ENCODE results near the gene CD200R1L.

CD200R1L gene

DNA sequence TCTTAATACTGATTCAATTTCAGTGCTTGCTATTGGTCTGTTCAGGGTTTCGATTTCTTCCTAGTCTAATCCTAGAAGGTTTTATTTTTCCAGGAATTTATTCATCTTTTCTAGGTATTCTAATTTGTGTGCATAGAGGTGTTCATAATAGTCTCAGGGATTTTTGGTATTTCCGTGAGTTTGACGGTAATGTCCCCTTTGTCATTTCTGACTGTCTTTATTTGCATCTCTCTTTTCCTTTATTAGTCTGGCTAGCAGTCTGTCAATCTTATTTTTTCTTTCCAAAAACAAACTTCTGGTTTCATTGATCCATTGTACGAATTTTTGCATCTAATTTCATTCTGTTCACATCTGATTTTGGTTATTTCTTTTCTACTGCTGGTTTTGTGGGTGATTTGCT lies 35.2 kb upstream of the CD200R1L start:
- Histone ChIP-seq H3K9ac (ENCODE audit: low read length) (no peak overlapping the region), H3K27ac (ENCODE audit: low read depth, low read length) (no peak overlapping the region), H3K36me3 (ENCODE audit: control insufficient read depth, insufficient read depth, low read length) (no peaks in the 10 kb centered on the region), H2BK15ac (replicated peaks; ENCODE audit: low read depth) (no peak overlapping the region), H2AK5ac (ENCODE audit: low read length) (no peak overlapping the region), H2BK120ac (ENCODE audit: low read depth, low read length) (no peak overlapping the region), H3K4me3 (ENCODE audit: low read length) (no peak overlapping the region), H3K4me2 (ENCODE audit: low read length) (no peak overlapping the region), H3K23ac (ENCODE audit: low read length) (no peak overlapping the region), H3K56ac (ENCODE audit: low read length) (no peak overlapping the region), H3K4me1 (ENCODE audit: control insufficient read depth, low read depth, low read length) (no peaks in the 10 kb centered on the region), H4K5ac (ENCODE audit: low read length) (no peak overlapping the region), H3K79me2 (ENCODE audit: control insufficient read depth, insufficient read depth, low read length) (no peaks in the 10 kb centered on the region), H3K79me1 (ENCODE audit: low read length) (no peaks in the 10 kb centered on the region), H3K18ac (ENCODE audit: low read length) (no peak overlapping the region), H2BK5ac (ENCODE audit: low read length) (no peak overlapping the region), H3K4ac (ENCODE audit: low read depth, low read length) (no peak overlapping the region), H4K8ac (ENCODE audit: low read depth, low read length) (no peak overlapping the region), H3K27me3 (ENCODE audit: insufficient read depth, low read length, poor library complexity) (no peaks in the 10 kb centered on the region)
- DNase-seq: no peak
- WGBS (ENCODE audit: extremely low coverage, insufficient coverage, low lambda C conversion rate): no CpG with 5 or more reads among the region's 4 CpGs

DNA sequence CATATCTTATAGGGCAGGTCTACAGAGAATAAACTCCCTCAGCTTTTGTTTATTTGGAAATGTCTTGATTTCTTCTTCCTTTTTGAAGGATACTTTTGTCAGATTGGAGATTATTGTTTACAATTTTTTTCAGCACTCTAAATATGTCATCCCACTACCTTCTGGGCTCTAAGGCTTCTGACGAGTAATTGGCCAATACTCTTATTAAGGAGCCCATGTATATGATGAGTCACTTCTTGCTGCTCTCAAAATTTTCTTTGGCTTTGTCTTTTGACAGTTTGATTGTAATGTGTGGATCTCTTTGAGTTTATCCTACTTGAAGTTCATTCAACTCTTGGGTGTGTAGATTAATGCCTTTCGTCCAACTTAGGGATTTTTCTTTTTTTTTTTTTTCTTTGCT lies 28.9 kb upstream of the CD200R1L start:
- Histone ChIP-seq H3K4me1 (ENCODE audit: control insufficient read depth, low read depth, low read length) (no peaks in the 10 kb centered on the region), H2AK5ac (ENCODE audit: low read length) (no peak overlapping the region), H3K36me3 (ENCODE audit: control insufficient read depth, insufficient read depth, low read length) (no peaks in the 10 kb centered on the region), H3K4me3 (ENCODE audit: low read length) (no peak overlapping the region), H3K56ac (ENCODE audit: low read length) (no peak overlapping the region), H3K79me2 (ENCODE audit: control insufficient read depth, insufficient read depth, low read length) (no peaks in the 10 kb centered on the region), H3K27me3 (ENCODE audit: insufficient read depth, low read length, poor library complexity) (no peaks in the 10 kb centered on the region), H3K4ac (ENCODE audit: low read depth, low read length) (no peak overlapping the region), H3K79me1 (ENCODE audit: low read length) (no peaks in the 10 kb centered on the region), H3K18ac (ENCODE audit: low read length) (no peak overlapping the region), H4K8ac (ENCODE audit: low read depth, low read length) (no peak overlapping the region), H3K23ac (ENCODE audit: low read length) (no peak overlapping the region), H2BK15ac (replicated peaks; ENCODE audit: low read depth) (no peak overlapping the region), H2BK120ac (ENCODE audit: low read depth, low read length) (no peak overlapping the region), H3K9ac (ENCODE audit: low read length) (no peak overlapping the region), H3K4me2 (ENCODE audit: low read length) (no peak overlapping the region), H4K5ac (ENCODE audit: low read length) (no peak overlapping the region), H3K27ac (ENCODE audit: low read depth, low read length) (no peak overlapping the region), H2BK5ac (ENCODE audit: low read length) (no peak overlapping the region)
- WGBS (ENCODE audit: extremely low coverage, insufficient coverage, low lambda C conversion rate): no CpG with 5 or more reads among the region's 2 CpGs
- DNase-seq: no peak

- Histone ChIP-seq H4K8ac (ENCODE audit: low read depth, low read length) (no peak overlapping the region), H3K56ac (ENCODE audit: low read length) (no peak overlapping the region), H3K9ac (ENCODE audit: low read length) (no peak overlapping the region), H3K27me3 (ENCODE audit: insufficient read depth, low read length, poor library complexity) (no peaks in the 10 kb centered on the region), H3K36me3 (ENCODE audit: control insufficient read depth, insufficient read depth, low read length) (no peaks in the 10 kb centered on the region), H3K79me2 (ENCODE audit: control insufficient read depth, insufficient read depth, low read length) (no peaks in the 10 kb centered on the region), H2BK15ac (replicated peaks; ENCODE audit: low read depth) (no peak overlapping the region), H3K4me2 (ENCODE audit: low read length) (no peak overlapping the region), H3K23ac (ENCODE audit: low read length) (no peak overlapping the region), H3K79me1 (ENCODE audit: low read length) (no peaks in the 10 kb centered on the region), H3K27ac (ENCODE audit: low read depth, low read length) (no peak overlapping the region), H2AK5ac (ENCODE audit: low read length) (no peak overlapping the region), H3K4ac (ENCODE audit: low read depth, low read length) (no peak overlapping the region), H3K18ac (ENCODE audit: low read length) (no peak overlapping the region), H2BK120ac (ENCODE audit: low read depth, low read length) (no peak overlapping the region), H3K4me1 (ENCODE audit: control insufficient read depth, low read depth, low read length) (no peaks in the 10 kb centered on the region), H4K5ac (ENCODE audit: low read length) (no peak overlapping the region), H3K4me3 (ENCODE audit: low read length) (no peak overlapping the region), H2BK5ac (ENCODE audit: low read length) (no peak overlapping the region)
- no peak for DNase-seq
These were observed 28.1 kb upstream of the CD200R1L start for GRCh38 chr3:112874725-112875124.

DNA sequence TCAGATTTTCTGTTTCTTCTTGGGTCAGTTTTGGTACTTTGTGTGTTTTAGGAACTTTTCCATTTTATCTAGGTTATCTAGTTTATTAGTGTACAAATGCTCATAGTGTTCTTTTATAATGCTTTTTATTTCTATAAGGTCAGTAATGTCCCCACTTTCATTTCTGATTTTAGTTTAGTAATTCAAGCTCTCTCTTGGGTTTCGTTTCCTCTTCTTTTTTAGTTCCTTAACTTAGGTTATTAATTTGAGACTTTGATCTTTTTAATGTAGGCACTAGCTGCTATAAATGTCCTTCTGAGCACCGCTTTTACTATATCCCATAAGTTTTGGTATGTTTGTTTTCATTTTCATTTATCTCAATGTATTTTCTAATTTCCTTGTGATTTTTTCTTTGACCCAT lies 27.0 kb upstream of the CD200R1L start:
- Histone ChIP-seq H3K27me3 (ENCODE audit: insufficient read depth, low read length, poor library complexity) (no peaks in the 10 kb centered on the region), H4K5ac (ENCODE audit: low read length) (no peak overlapping the region), H3K23ac (ENCODE audit: low read length) (no peak overlapping the region), H2AK5ac (ENCODE audit: low read length) (no peak overlapping the region), H2BK120ac (ENCODE audit: low read depth, low read length) (no peak overlapping the region), H4K8ac (ENCODE audit: low read depth, low read length) (no peak overlapping the region), H3K79me2 (ENCODE audit: control insufficient read depth, insufficient read depth, low read length) (no peaks in the 10 kb centered on the region), H3K9ac (ENCODE audit: low read length) (no peak overlapping the region), H2BK15ac (replicated peaks; ENCODE audit: low read depth) (no peak overlapping the region), H3K36me3 (ENCODE audit: control insufficient read depth, insufficient read depth, low read length) (no peaks in the 10 kb centered on the region), H3K4me2 (ENCODE audit: low read length) (no peak overlapping the region), H3K27ac (ENCODE audit: low read depth, low read length) (no peak overlapping the region), H3K79me1 (ENCODE audit: low read length) (no peaks in the 10 kb centered on the region), H3K4ac (ENCODE audit: low read depth, low read length) (no peak overlapping the region), H3K4me1 (ENCODE audit: control insufficient read depth, low read depth, low read length) (no peaks in the 10 kb centered on the region), H3K18ac (ENCODE audit: low read length) (no peak overlapping the region), H3K56ac (ENCODE audit: low read length) (no peak overlapping the region), H2BK5ac (ENCODE audit: low read length) (no peak overlapping the region), H3K4me3 (ENCODE audit: low read length) (no peak overlapping the region)
- DNase-seq: no peak
- WGBS (ENCODE audit: extremely low coverage, insufficient coverage, low lambda C conversion rate): no CpG with 5 or more reads among the region's 2 CpGs

GRCh38 chr3:112871735-112872134 lies 25.1 kb upstream of the CD200R1L start:
- no peak overlapping the region for H3K27ac ChIP-seq (ENCODE audit: low read depth, low read length)
- H2BK15ac ChIP-seq (replicated peaks; ENCODE audit: low read depth): no peak overlapping the region
- H3K56ac ChIP-seq (ENCODE audit: low read length): no peak overlapping the region
- H3K23ac ChIP-seq (ENCODE audit: low read length): no peak overlapping the region
- H3K4me3 ChIP-seq (ENCODE audit: low read length): no peak overlapping the region
- DNase-seq: no peak
- no peak overlapping the region for H3K4me2 ChIP-seq (ENCODE audit: low read length)
- no peaks in the 10 kb centered on the region for H3K27me3 ChIP-seq (ENCODE audit: insufficient read depth, low read length, poor library complexity)
- H4K5ac ChIP-seq (ENCODE audit: low read length): no peak overlapping the region
- no peak overlapping the region for H4K8ac ChIP-seq (ENCODE audit: low read depth, low read length)
- no peak overlapping the region for H3K18ac ChIP-seq (ENCODE audit: low read length)
- H3K4ac ChIP-seq (ENCODE audit: low read depth, low read length): no peak overlapping the region
- no peaks in the 10 kb centered on the region for H3K79me1 ChIP-seq (ENCODE audit: low read length)
- no peak overlapping the region for H2BK120ac ChIP-seq (ENCODE audit: low read depth, low read length)
- no peaks in the 10 kb centered on the region for H3K79me2 ChIP-seq (ENCODE audit: control insufficient read depth, insufficient read depth, low read length)
- no CpG with 5 or more reads among the region's 3 CpGs for WGBS (ENCODE audit: extremely low coverage, insufficient coverage, low lambda C conversion rate)
- H3K9ac ChIP-seq (ENCODE audit: low read length): no peak overlapping the region
- H2BK5ac ChIP-seq (ENCODE audit: low read length): no peak overlapping the region
- H3K36me3 ChIP-seq (ENCODE audit: control insufficient read depth, insufficient read depth, low read length): no peaks in the 10 kb centered on the region
- H3K4me1 ChIP-seq (ENCODE audit: control insufficient read depth, low read depth, low read length): no peaks in the 10 kb centered on the region
- no peak overlapping the region for H2AK5ac ChIP-seq (ENCODE audit: low read length)

DNA sequence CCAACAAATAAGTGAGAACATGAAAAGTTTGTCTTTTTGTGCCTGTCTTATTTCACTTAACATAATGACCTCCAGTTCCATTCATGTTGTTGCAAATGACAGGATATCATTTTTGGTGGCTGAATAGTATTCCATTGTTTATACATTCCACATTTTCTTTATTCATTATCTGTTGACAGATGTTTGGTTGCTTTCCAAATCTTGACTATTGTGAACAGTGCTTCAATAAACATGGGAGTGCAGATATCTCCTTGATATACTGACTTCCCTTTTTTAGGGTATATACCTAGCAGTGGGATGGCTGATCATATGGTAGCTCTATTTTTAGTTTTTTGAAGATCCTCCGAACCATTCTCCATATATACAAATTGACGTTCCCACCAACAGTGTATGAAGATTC lies 19.1 kb upstream of the CD200R1L start:
- no CpG with 5 or more reads among the region's 2 CpGs for WGBS (ENCODE audit: extremely low coverage, insufficient coverage, low lambda C conversion rate)
- H2BK5ac ChIP-seq (ENCODE audit: low read length): no peak overlapping the region
- H3K23ac ChIP-seq (ENCODE audit: low read length): no peak overlapping the region

More for the DNA sequence above, 19.1 kb upstream of the CD200R1L start:
- no peak overlapping the region for H4K8ac ChIP-seq (ENCODE audit: low read depth, low read length)
- no peak overlapping the region for H2BK15ac ChIP-seq (replicated peaks; ENCODE audit: low read depth)
- no peak overlapping the region for H3K4me3 ChIP-seq (ENCODE audit: low read length)
- no peaks in the 10 kb centered on the region for H3K27me3 ChIP-seq (ENCODE audit: insufficient read depth, low read length, poor library complexity)
- no peak overlapping the region for H3K56ac ChIP-seq (ENCODE audit: low read length)
- H2AK5ac ChIP-seq (ENCODE audit: low read length): no peak overlapping the region
- H3K79me2 ChIP-seq (ENCODE audit: control insufficient read depth, insufficient read depth, low read length): no peaks in the 10 kb centered on the region
- no peak overlapping the region for H2BK120ac ChIP-seq (ENCODE audit: low read depth, low read length)
- no peak overlapping the region for H3K9ac ChIP-seq (ENCODE audit: low read length)
- no peaks in the 10 kb centered on the region for H3K79me1 ChIP-seq (ENCODE audit: low read length)
- H3K36me3 ChIP-seq (ENCODE audit: control insufficient read depth, insufficient read depth, low read length): no peaks in the 10 kb centered on the region
- H3K4me1 ChIP-seq (ENCODE audit: control insufficient read depth, low read depth, low read length): no peaks in the 10 kb centered on the region
- H3K4ac ChIP-seq (ENCODE audit: low read depth, low read length): no peak overlapping the region
- no peak overlapping the region for H3K4me2 ChIP-seq (ENCODE audit: low read length)
- DNase-seq: no peak
- H3K27ac ChIP-seq (ENCODE audit: low read depth, low read length): no peak overlapping the region
- no peak overlapping the region for H3K18ac ChIP-seq (ENCODE audit: low read length)
- no peak overlapping the region for H4K5ac ChIP-seq (ENCODE audit: low read length)

Measured in mesendoderm (in vitro differentiated cells).